GM12878 (cell line): Measurements from ENCODE around the gene INSYN2B. TPM values are rescaled to one million over a fixed set of nuclear protein-coding genes. Genes with fewer than 3 reads are reported as not detected.

Experiments
- ATAC-seq: fragments of 200-7000 bp; cut with Tn5 transposase; 3 replicates; pipeline ENCODE4 v1.9.1; 2020; ENCODE audit warnings: mild to moderate bottlenecking, moderate library complexity
- BruUV-seq: library from RNA; stranded (reverse); fragments of 400-500 nt; replicated peaks from 2 replicates; lab custom pipeline; 2021; lab: Mats Ljungman, UMichigan
- CTCF ChIA-PET: fragments of 300-600 bp; sonication (Branson Sonifier 250); formaldehyde crosslinking; extraction: SDS; loops from one replicate; lab custom pipeline; 2021; ENCODE audit warnings: inconsistent platforms; lab: Yijun Ruan, JAX
- POLR2A ChIA-PET: fragments of 350-600 bp; formaldehyde crosslinking; extraction: SDS; loops from one replicate; lab custom pipeline; 2021; ENCODE audit warnings: inconsistent platforms; lab: Charles Lee
- RAD21 ChIA-PET: fragments of 300-600 bp; sonication (Branson Sonifier 250); formaldehyde crosslinking; loops from one replicate; lab custom pipeline; 2023; ENCODE audit warnings: antibody characterized with exemption; ENCODE audit not compliant: unreplicated experiment; lab: Charles Lee
- SMC1A ChIA-PET: fragments of 300-600 bp; sonication (Branson Sonifier 250); formaldehyde crosslinking; loops from one replicate; lab custom pipeline; 2023; ENCODE audit not compliant: unreplicated experiment, uncharacterized antibody; lab: Charles Lee
- DNase-seq: peaks from one replicate; pipeline ENCODE4 v3.0.0-alpha.2; 2011; ENCODE audit warnings: low read depth, low spot score
- FAIRE-seq: peaks from 3 replicates; lab custom pipeline; 2011; peaks lifted over from hg19 to GRCh38; lab: Jason Lieb, UNC
- H2AFZ ChIP-seq: 2 replicates; pipeline ENCODE4 v1.6.0; 2011; ENCODE audit warnings: low read depth, low read length, control low read depth; ENCODE audit not compliant: control insufficient read depth
- H3K27ac ChIP-seq: 2 replicates; pipeline ENCODE4 v1.5.1; 2011; ENCODE audit warnings: control low read depth; ENCODE audit not compliant: control insufficient read depth, insufficient read depth
- H3K27me3 ChIP-seq, 2 experiments: replicated peaks in 1 of 2; 2 replicates each; pipeline versions ENCODE4 v1.6.0 to v1.6.1; 2011; ENCODE audit warnings: low read length in 1 of 2; ENCODE audit not compliant: control insufficient read depth in 2 of 2, insufficient read depth in 2 of 2
- H3K36me3 ChIP-seq, 2 experiments: 2 replicates each; pipeline ENCODE4 v1.5.1; 2011; ENCODE audit warnings: low read length in 1 of 2; ENCODE audit not compliant: control insufficient read depth in 2 of 2, insufficient read depth in 2 of 2
- H3K4me1 ChIP-seq: 2 replicates; pipeline ENCODE4 v1.6.1; 2011; ENCODE audit warnings: mild to moderate bottlenecking, low read length, moderate library complexity, mixed read lengths; ENCODE audit not compliant: control insufficient read depth, insufficient read depth
- H3K4me2 ChIP-seq: 2 replicates; pipeline ENCODE4 v1.6.0; 2011; ENCODE audit warnings: control low read depth; ENCODE audit not compliant: control insufficient read depth, insufficient read depth
- H3K4me3 ChIP-seq: fragments of 200-600 bp; sonication (generic); 2 replicates; pipeline ENCODE4 v1.5.1; 2016
- H3K79me2 ChIP-seq: 2 replicates; pipeline ENCODE4 v1.6.0; 2011; ENCODE audit warnings: low read length; ENCODE audit not compliant: control insufficient read depth, insufficient read depth
- H3K9ac ChIP-seq: 2 replicates; pipeline ENCODE4 v1.8.0; 2011; ENCODE audit warnings: low read length, control low read depth, mixed read lengths; ENCODE audit not compliant: control insufficient read depth, insufficient read depth
- H3K9me3 ChIP-seq: replicated peaks from 3 replicates; pipeline ENCODE4 v1.5.1; 2011; ENCODE audit warnings: mild to moderate bottlenecking, low read length; ENCODE audit not compliant: control insufficient read depth, insufficient read depth
- H4K20me1 ChIP-seq: 2 replicates; pipeline ENCODE4 v1.6.0; 2011; ENCODE audit not compliant: control insufficient read depth, insufficient read depth
- BACH1 ChIP-seq: fragments of 450-650 bp; IDR thresholded peaks from 2 replicates; pipeline ENCODE4 v1.6.1; 2017; ENCODE audit warnings: mild to moderate bottlenecking, borderline replicate concordance
- EED ChIP-seq: sonication (generic); IDR thresholded peaks from 2 replicates; pipeline ENCODE4 v1.6.1; 2016; ENCODE audit warnings: antibody characterized with exemption, low read depth
- PAX8 ChIP-seq: fragments of 450-650 bp; IDR thresholded peaks from 2 replicates; pipeline ENCODE4 v1.6.1; 2017; ENCODE audit warnings: mild to moderate bottlenecking, moderate library complexity
- POLR2AphosphoS5 ChIP-seq: IDR thresholded peaks from 2 replicates; pipeline ENCODE4 v1.6.1; 2011; ENCODE audit warnings: mild to moderate bottlenecking, low read length, inconsistent platforms
- SIN3A ChIP-seq: IDR thresholded peaks from 2 replicates; pipeline ENCODE4 v1.6.1; 2012; ENCODE audit warnings: low read depth, low read length, improper control_type of control experiment
- SMAD1 ChIP-seq: fragments of 450-650 bp; IDR thresholded peaks from 2 replicates; pipeline ENCODE4 v1.6.1; 2018; ENCODE audit warnings: mild to moderate bottlenecking, low read depth; ENCODE audit not compliant: partially characterized antibody
- TCF3 ChIP-seq: IDR thresholded peaks from 2 replicates; pipeline ENCODE4 v1.6.1; 2012; ENCODE audit warnings: low read depth, mild to moderate bottlenecking, low read length, borderline replicate concordance; ENCODE audit not compliant: insufficient read depth
- WGBS: methylation state at CpG from one replicate; pipeline ENCODE4 v1.1.6; 2016; ENCODE audit warnings: low lambda C conversion rate; ENCODE audit not compliant: insufficient replicate concordance, insufficient coverage; ENCODE audit errors: missing lambda C conversion rate; 5-methylcytosine and 5-hydroxymethylcytosine counted together
- in situ Hi-C: fragments of 300-500 bp; cut with MboI; formaldehyde crosslinking; loops from 9 replicates; pipeline ENCODE4 v1.14.3; 2018; ENCODE audit warnings: mixed read lengths
- intact Hi-C: fragments of 100-400 bp; cut with micrococcal nuclease; formaldehyde crosslinking; loops from one replicate; pipeline ENCODE4 v1.14.2; 2022; ENCODE audit not compliant: unreplicated experiment
- polyA plus RNA-seq, 11 experiments: library from polyadenylated mRNA; depleted of rRNA in 4 of 11; unstranded in 6 of 11; stranded (reverse) in 5 of 11; fragments of >200 nt; fragmentation: Nextera tagmentation in 4 of 11; fragmentation: Illumina TruSeq in 1 of 11; extraction: Ambion mirVana in 4 of 11; extraction: Trizol in 1 of 11; gene quantifications; 1 replicate in 1 of 11; 2 replicates in 10 of 11; pipeline versions ENCODE4 v1.2.1 to v1.2.3, GENCODE V29; 2011 to 2016; ENCODE audit warnings: inconsistent platforms in 2 of 11, missing spikeins in 2 of 11, low read depth in 1 of 11
- total RNA-seq, 4 experiments: library from RNA; depleted of rRNA in 3 of 4; stranded (reverse); fragments of >200 nt in 3 of 4; fragmentation: Illumina TruSeq in 1 of 4; extraction: Trizol in 1 of 4; gene quantifications; 2 replicates each; pipeline versions ENCODE4 v1.2.1 to v1.2.3, GENCODE V29; 2013 to 2021
- TF ChIP-seq, protein P1 (sequence below): IDR thresholded peaks from 2 replicates; pipeline ENCODE4 v1.6.1; 2012; ENCODE audit warnings: low read depth, low read length, improper control_type of control experiment

Gene INSYN2B
- total and polyA plus RNA-seq, 10 of the 15 experiments (the other 5 are each of a cell fraction or from before 2014, with no cell fraction given), result 0.05 to 0.27 (median 0.13) TPM; not detected in 7

DNA sequence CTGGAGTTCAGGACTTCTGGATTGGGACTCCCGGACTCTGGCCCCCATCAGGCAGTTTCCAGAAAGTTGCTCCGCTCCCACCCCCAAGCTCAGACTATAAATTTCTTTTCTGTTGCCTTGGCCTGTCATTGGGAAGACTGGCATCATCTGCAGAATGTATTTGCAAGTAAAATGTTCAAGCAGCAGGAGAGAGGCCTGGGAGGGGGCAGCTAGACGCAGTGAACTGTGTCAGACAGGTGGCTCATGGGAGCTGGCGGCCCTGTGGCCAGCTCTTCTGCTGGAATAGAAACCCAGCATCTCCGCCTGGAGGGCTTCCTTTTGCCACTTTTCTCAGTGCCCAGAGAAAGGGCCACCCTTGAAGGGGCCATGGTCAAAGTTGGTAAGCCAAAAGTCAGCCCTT lies 16.0 kb downstream of the INSYN2B start:
- ChIA-PET POLR2A (no interaction called here), CTCF (interaction anchor here (1.4 kb wide), 1 partner anchor 16 kb away, joined by 3 read pairs; the partner anchor contains the start of gene INSYN2B), SMC1A (interaction anchor here (1.1 to 1.5 kb wide), 3 partner anchors 12 to 327 kb away, joined by 3 read pairs; partner anchors contain the start of gene DOCK2), RAD21 (no interaction called here)
- TF ChIP-seq BACH1 (no peak), PAX8 (no peak), EED (no peak), POLR2AphosphoS5 (no peak), TCF3 (no peak), SIN3A (no peak), SMAD1 (no peak)
- TF ChIP-seq, protein P1, sequence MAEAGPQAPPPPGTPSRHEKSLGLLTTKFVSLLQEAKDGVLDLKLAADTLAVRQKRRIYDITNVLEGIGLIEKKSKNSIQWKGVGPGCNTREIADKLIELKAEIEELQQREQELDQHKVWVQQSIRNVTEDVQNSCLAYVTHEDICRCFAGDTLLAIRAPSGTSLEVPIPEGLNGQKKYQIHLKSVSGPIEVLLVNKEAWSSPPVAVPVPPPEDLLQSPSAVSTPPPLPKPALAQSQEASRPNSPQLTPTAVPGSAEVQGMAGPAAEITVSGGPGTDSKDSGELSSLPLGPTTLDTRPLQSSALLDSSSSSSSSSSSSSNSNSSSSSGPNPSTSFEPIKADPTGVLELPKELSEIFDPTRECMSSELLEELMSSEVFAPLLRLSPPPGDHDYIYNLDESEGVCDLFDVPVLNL, result no peak
- Histone ChIP-seq H3K9me3 (no peaks in the 10 kb centered on the region), H3K27ac (no peak overlapping the region), H3K4me3 (no peak overlapping the region), H2AFZ (no peak overlapping the region), H3K9ac (no peak overlapping the region), H3K4me2 (no peak overlapping the region), H3K27me3 (no peaks in the 10 kb centered on the region), H3K4me1 (no peaks in the 10 kb centered on the region), H3K79me2 (no peaks in the 10 kb centered on the region), H3K36me3 (peaks cover 0 to 6% of the 10 kb centered on the region in 2 experiments; a peak in 2 of 4 replicates), H4K20me1 (no peaks in the 10 kb centered on the region)
- in situ Hi-C loops (no loop called here), intact Hi-C loops (no loop called here)
- FAIRE-seq (no peak), ATAC-seq (no peak), DNase-seq (no peak)
- WGBS, result 54% methylated on average over 5 of the region's 5 CpGs
- no TSS peak for BruUV-seq
